Neural progenitor cell (in vitro differentiated cells): Measurements from ENCODE around the gene ATP2B3. TPM values are rescaled to one million over a fixed set of nuclear protein-coding genes. Genes with fewer than 3 reads are reported as not detected.

Experiments
- DNase-seq: peaks from one replicate; pipeline ENCODE4 v3.0.0-alpha.2; 2016; ENCODE audit warnings: low spot score
- H2AFZ ChIP-seq: fragments of 200-600 bp; sonication (generic); replicated peaks from 2 replicates; pipeline ENCODE4 v1.6.1; 2016; ENCODE audit warnings: antibody characterized with exemption
- H3F3A ChIP-seq: fragments of 200-600 bp; sonication (generic); 2 replicates; pipeline ENCODE4 v1.6.1; 2016; ENCODE audit warnings: antibody characterized with exemption, low read depth
- H3K27ac ChIP-seq: fragments of 200-600 bp; sonication (generic); 2 replicates; pipeline ENCODE4 v1.5.1; 2016; ENCODE audit warnings: mild to moderate bottlenecking
- H3K27me3 ChIP-seq: fragments of 200-600 bp; sonication (generic); 2 replicates; pipeline ENCODE4 v1.6.1; 2016; ENCODE audit warnings: mild to moderate bottlenecking, moderate library complexity
- H3K36me3 ChIP-seq: fragments of 200-600 bp; sonication (generic); 2 replicates; pipeline ENCODE4 v1.5.1; 2016
- H3K4me1 ChIP-seq: fragments of 200-600 bp; sonication (generic); 2 replicates; pipeline ENCODE4 v1.6.1; 2016; ENCODE audit warnings: mixed run types
- H3K4me2 ChIP-seq: fragments of 200-600 bp; sonication (generic); 2 replicates; pipeline ENCODE4 v1.6.1; 2016
- H3K4me3 ChIP-seq: fragments of 200-600 bp; sonication (generic); 2 replicates; pipeline ENCODE4 v1.5.1; 2016
- H3K79me2 ChIP-seq: fragments of 200-600 bp; sonication (generic); 2 replicates; pipeline ENCODE4 v1.6.1; 2016; ENCODE audit warnings: low read depth
- H3K9ac ChIP-seq: fragments of 200-600 bp; sonication (generic); 2 replicates; pipeline ENCODE4 v1.6.1; 2016
- H3K9me3 ChIP-seq: fragments of 200-600 bp; sonication (generic); 2 replicates; pipeline ENCODE4 v1.5.1; 2016; ENCODE audit warnings: low read depth
- H4K20me1 ChIP-seq: fragments of 200-600 bp; sonication (generic); 2 replicates; pipeline ENCODE4 v1.6.1; 2016; ENCODE audit warnings: low read depth
- H3K27ac Mint-ChIP-seq: 3 replicates; pipeline ENCODE4 v1.8.0; 2021; ENCODE audit warnings: mixed read lengths
- H3K27me3 Mint-ChIP-seq: 2 replicates; pipeline ENCODE4 v1.8.0; 2022; ENCODE audit warnings: low read depth, mild to moderate bottlenecking, inconsistent platforms, moderate library complexity, mixed read lengths; ENCODE audit not compliant: insufficient read depth
- H3K36me3 Mint-ChIP-seq: 3 replicates; pipeline ENCODE4 v1.8.0; 2021; ENCODE audit warnings: mixed read lengths
- H3K4me1 Mint-ChIP-seq: 3 replicates; pipeline ENCODE4 v1.8.0; 2021; ENCODE audit warnings: mixed read lengths
- H3K4me3 Mint-ChIP-seq: 3 replicates; pipeline ENCODE4 v1.8.0; 2021; ENCODE audit warnings: mild to moderate bottlenecking, moderate library complexity, mixed read lengths
- H3K9me3 Mint-ChIP-seq: 3 replicates; pipeline ENCODE4 v1.8.0; 2020; ENCODE audit warnings: mixed read lengths
- CTCF ChIP-seq: fragments of 200-600 bp; sonication (generic); IDR thresholded peaks from 2 replicates; pipeline ENCODE4 v1.5.1; 2017; ENCODE audit warnings: antibody characterized with exemption, mild to moderate bottlenecking
- EZH2 ChIP-seq: fragments of 200-600 bp; sonication (generic); IDR thresholded peaks from 2 replicates; pipeline ENCODE4 v1.6.1; 2017; ENCODE audit warnings: antibody characterized with exemption, mild to moderate bottlenecking, moderate library complexity
- EZH2phosphoT487 ChIP-seq: fragments of 200-600 bp; sonication (generic); IDR thresholded peaks from 2 replicates; pipeline ENCODE4 v1.6.1; 2017; ENCODE audit warnings: antibody characterized with exemption
- total RNA-seq: library from RNA; depleted of rRNA; stranded (reverse); fragments of >200 nt; gene quantifications from 2 replicates; pipeline ENCODE4 v1.2.3, GENCODE V29; 2015; ENCODE audit warnings: low replicate concordance

ATP2B3 gene
- total RNA-seq, 1 donor from 2014 or later: not detected

DNA sequence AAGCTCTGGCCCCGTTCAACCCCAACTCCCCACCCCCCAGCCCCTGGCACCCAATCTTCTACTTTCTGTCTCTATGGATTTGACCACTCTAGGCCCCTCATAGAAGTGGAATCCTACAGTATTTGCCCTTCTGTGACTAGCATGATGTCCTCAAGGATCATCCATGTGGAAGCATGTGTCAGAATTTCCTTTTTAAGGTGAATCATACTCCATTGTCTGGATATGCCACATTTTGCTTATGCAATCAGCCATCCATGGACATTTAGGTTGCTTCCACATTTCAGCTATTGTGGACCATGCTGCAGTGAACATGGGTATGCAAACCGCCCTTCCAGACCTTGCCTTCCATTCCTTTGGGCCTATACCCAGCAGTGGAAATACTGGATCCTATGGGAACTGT is 66.0 kb downstream of the ATP2B3 start:
- Histone ChIP-seq H4K20me1 (no peaks in the 10 kb centered on the region), H3K36me3 (no peaks in the 10 kb centered on the region), H3K9me3 (no peaks in the 10 kb centered on the region), H3K4me3 (no peak overlapping the region), H3F3A (peaks cover 4% of the 10 kb centered on the region), H3K4me1 (peaks cover 1% of the 10 kb centered on the region), H3K9ac (no peak overlapping the region), H3K4me2 (no peak overlapping the region), H3K27me3 (no peaks in the 10 kb centered on the region), H3K27ac (no peak overlapping the region), H3K79me2 (no peaks in the 10 kb centered on the region), H2AFZ (no peak overlapping the region)
- no peak for DNase-seq
- TF ChIP-seq EZH2 (no peak), EZH2phosphoT487 (no peak), CTCF (no peak)
- Mint-ChIP-seq H3K36me3 (peaks cover 6% of the 10 kb centered on the region), H3K27ac (no peak overlapping the region), H3K4me1 (peaks cover 22% of the 10 kb centered on the region), H3K9me3 (peaks cover 30% of the 10 kb centered on the region), H3K4me3 (no peak overlapping the region), H3K27me3 (peaks cover 6% of the 10 kb centered on the region)

GRCh38 chrX:153585827-153586226 is 68.4 kb downstream of the ATP2B3 start:
- Histone ChIP-seq H3F3A (no peaks in the 10 kb centered on the region), H4K20me1 (no peaks in the 10 kb centered on the region), H3K9ac (no peak overlapping the region), H3K4me3 (no peak overlapping the region), H3K27me3 (no peaks in the 10 kb centered on the region), H3K36me3 (no peaks in the 10 kb centered on the region), H3K27ac (no peak overlapping the region), H2AFZ (no peak overlapping the region), H3K4me2 (no peak overlapping the region), H3K9me3 (no peaks in the 10 kb centered on the region), H3K79me2 (no peaks in the 10 kb centered on the region), H3K4me1 (no peaks in the 10 kb centered on the region)
- peaks cover 26% of the 10 kb centered on the region for H3K9me3 Mint-ChIP-seq
- TF ChIP-seq EZH2 (no peak), CTCF (no peak), EZH2phosphoT487 (no peak)
- peaks cover 6% of the 10 kb centered on the region for H3K36me3 Mint-ChIP-seq
- H3K27me3 Mint-ChIP-seq: peaks cover 7% of the 10 kb centered on the region
- DNase-seq: no peak
- peaks cover 14% of the 10 kb centered on the region for H3K4me1 Mint-ChIP-seq
- H3K27ac Mint-ChIP-seq: no peak overlapping the region
- H3K4me3 Mint-ChIP-seq: no peak overlapping the region

DNA sequence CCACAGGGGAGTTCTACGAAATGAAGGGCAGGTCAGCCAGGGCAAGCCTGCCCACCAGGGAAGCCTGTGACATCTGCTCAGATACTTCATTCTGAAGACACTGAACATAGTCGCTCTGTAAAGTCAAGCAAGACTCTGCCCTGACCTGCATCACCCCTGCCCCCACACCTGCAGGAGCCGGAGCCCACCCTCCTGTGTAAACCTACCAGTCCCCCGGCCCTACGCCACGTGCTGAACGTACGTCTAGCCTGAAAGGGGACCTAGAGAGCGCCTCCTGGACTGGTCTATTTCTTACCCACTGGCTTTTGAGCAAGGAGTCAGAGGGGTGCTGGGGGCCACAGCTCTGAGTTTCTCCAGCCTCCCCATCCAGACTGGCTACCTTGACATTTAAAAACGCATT is 69.9 kb downstream of the ATP2B3 start:
- H3K9me3 Mint-ChIP-seq: peaks cover 23% of the 10 kb centered on the region

More for the DNA sequence above, 69.9 kb downstream of the ATP2B3 start:
- no peak for DNase-seq
- H4K20me1 ChIP-seq: no peaks in the 10 kb centered on the region
- no peaks in the 10 kb centered on the region for H3K27me3 ChIP-seq
- Mint-ChIP-seq H3K4me1 (peaks cover 10% of the 10 kb centered on the region), H3K27me3 (peaks cover 5% of the 10 kb centered on the region), H3K4me3 (no peak overlapping the region), H3K27ac (no peak overlapping the region), H3K36me3 (peaks cover 6% of the 10 kb centered on the region)
- no peak overlapping the region for H3K9ac ChIP-seq
- H3K4me2 ChIP-seq: no peak overlapping the region
- no peak overlapping the region for H3K4me3 ChIP-seq
- H3K79me2 ChIP-seq: no peaks in the 10 kb centered on the region
- no peak overlapping the region for H3K27ac ChIP-seq
- H2AFZ ChIP-seq: no peak overlapping the region
- no peaks in the 10 kb centered on the region for H3K36me3 ChIP-seq
- H3K9me3 ChIP-seq: no peaks in the 10 kb centered on the region
- H3K4me1 ChIP-seq: no peaks in the 10 kb centered on the region
- no peaks in the 10 kb centered on the region for H3F3A ChIP-seq
- TF ChIP-seq CTCF (no peak), EZH2 (no peak), EZH2phosphoT487 (no peak)
